H1 (cell line): ENCODE data around the gene AFF1. TPM values are rescaled to one million over a fixed set of nuclear protein-coding genes. Genes with fewer than 3 reads are reported as not detected.

Experiments used
- NRF1 ChIP-seq: IDR thresholded peaks from 2 replicates; pipeline ENCODE4 v1.6.1; 2011; ENCODE audit warnings: mild to moderate bottlenecking, low read depth, low read length, improper control_type of control experiment
- SIX5 ChIP-seq: IDR thresholded peaks from 2 replicates; pipeline ENCODE4 v1.6.1; 2011; ENCODE audit warnings: mild to moderate bottlenecking, low read depth, low read length
- SP4 ChIP-seq: IDR thresholded peaks from 2 replicates; pipeline ENCODE4 v1.6.1; 2012; ENCODE audit warnings: low read length, inconsistent platforms
- TBP ChIP-seq: IDR thresholded peaks from 2 replicates; pipeline ENCODE4 v1.6.1; 2011; ENCODE audit warnings: low read depth, low read length, improper control_type of control experiment
- polyA plus RNA-seq, 7 experiments: library from polyadenylated mRNA; depleted of rRNA in 3 of 7; stranded (reverse) in 5 of 7; unstranded in 2 of 7; fragments of >200 nt in 5 of 7; fragments of 200-250 nt in 2 of 7; gene quantifications; 1 replicate in 5 of 7; 2 replicates in 1 of 7; 4 replicates in 1 of 7; pipeline versions ENCODE4 v1.2.1 to v1.2.3, GENCODE V29; 2011 to 2013; ENCODE audit warnings: missing spikeins in 2 of 7, mixed read lengths in 2 of 7
- total RNA-seq: library from RNA; stranded (reverse); fragmentation: NEBNext Ultra II Directional; extraction: Animal tissue kit (Norgen Biotek cat#: 25700); gene quantifications from 2 replicates; pipeline ENCODE4 v1.2.1, GENCODE V29; 2021
- TF ChIP-seq, protein P1 (sequence below): fragments of 300-600 bp; sonication (generic); IDR thresholded peaks from 2 replicates; pipeline ENCODE4 v1.7.1; 2012; ENCODE audit warnings: low read length, moderate library complexity, mild to moderate bottlenecking, inconsistent platforms; ENCODE audit not compliant: insufficient replicate concordance

AFF1 gene
- total and polyA plus RNA-seq, 2 of the 8 experiments (the other 6 are each of a cell fraction or from before 2014, with no cell fraction given): 14.8 to 85.5 TPM

DNA sequence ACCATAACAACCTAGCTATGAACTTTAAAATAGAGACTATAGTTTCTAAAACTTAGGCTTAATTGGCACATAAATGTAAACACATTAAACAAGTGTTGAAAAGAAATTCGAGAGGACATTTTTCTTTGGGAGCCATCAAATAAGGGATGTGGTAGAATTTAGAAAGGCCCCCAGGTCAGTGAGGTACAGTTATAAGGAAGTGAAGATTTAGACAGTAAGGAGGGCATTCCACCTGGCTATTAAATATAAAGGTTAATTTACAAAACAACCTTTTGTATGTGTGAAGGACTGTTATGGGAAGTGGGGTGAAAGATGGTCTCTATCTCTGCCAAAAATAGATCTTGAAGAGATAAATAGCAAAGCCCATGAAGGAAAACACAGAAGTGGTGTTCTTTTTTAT lies 83.9 kb downstream of the AFF1 start (continued):
- TF ChIP-seq, protein P1, sequence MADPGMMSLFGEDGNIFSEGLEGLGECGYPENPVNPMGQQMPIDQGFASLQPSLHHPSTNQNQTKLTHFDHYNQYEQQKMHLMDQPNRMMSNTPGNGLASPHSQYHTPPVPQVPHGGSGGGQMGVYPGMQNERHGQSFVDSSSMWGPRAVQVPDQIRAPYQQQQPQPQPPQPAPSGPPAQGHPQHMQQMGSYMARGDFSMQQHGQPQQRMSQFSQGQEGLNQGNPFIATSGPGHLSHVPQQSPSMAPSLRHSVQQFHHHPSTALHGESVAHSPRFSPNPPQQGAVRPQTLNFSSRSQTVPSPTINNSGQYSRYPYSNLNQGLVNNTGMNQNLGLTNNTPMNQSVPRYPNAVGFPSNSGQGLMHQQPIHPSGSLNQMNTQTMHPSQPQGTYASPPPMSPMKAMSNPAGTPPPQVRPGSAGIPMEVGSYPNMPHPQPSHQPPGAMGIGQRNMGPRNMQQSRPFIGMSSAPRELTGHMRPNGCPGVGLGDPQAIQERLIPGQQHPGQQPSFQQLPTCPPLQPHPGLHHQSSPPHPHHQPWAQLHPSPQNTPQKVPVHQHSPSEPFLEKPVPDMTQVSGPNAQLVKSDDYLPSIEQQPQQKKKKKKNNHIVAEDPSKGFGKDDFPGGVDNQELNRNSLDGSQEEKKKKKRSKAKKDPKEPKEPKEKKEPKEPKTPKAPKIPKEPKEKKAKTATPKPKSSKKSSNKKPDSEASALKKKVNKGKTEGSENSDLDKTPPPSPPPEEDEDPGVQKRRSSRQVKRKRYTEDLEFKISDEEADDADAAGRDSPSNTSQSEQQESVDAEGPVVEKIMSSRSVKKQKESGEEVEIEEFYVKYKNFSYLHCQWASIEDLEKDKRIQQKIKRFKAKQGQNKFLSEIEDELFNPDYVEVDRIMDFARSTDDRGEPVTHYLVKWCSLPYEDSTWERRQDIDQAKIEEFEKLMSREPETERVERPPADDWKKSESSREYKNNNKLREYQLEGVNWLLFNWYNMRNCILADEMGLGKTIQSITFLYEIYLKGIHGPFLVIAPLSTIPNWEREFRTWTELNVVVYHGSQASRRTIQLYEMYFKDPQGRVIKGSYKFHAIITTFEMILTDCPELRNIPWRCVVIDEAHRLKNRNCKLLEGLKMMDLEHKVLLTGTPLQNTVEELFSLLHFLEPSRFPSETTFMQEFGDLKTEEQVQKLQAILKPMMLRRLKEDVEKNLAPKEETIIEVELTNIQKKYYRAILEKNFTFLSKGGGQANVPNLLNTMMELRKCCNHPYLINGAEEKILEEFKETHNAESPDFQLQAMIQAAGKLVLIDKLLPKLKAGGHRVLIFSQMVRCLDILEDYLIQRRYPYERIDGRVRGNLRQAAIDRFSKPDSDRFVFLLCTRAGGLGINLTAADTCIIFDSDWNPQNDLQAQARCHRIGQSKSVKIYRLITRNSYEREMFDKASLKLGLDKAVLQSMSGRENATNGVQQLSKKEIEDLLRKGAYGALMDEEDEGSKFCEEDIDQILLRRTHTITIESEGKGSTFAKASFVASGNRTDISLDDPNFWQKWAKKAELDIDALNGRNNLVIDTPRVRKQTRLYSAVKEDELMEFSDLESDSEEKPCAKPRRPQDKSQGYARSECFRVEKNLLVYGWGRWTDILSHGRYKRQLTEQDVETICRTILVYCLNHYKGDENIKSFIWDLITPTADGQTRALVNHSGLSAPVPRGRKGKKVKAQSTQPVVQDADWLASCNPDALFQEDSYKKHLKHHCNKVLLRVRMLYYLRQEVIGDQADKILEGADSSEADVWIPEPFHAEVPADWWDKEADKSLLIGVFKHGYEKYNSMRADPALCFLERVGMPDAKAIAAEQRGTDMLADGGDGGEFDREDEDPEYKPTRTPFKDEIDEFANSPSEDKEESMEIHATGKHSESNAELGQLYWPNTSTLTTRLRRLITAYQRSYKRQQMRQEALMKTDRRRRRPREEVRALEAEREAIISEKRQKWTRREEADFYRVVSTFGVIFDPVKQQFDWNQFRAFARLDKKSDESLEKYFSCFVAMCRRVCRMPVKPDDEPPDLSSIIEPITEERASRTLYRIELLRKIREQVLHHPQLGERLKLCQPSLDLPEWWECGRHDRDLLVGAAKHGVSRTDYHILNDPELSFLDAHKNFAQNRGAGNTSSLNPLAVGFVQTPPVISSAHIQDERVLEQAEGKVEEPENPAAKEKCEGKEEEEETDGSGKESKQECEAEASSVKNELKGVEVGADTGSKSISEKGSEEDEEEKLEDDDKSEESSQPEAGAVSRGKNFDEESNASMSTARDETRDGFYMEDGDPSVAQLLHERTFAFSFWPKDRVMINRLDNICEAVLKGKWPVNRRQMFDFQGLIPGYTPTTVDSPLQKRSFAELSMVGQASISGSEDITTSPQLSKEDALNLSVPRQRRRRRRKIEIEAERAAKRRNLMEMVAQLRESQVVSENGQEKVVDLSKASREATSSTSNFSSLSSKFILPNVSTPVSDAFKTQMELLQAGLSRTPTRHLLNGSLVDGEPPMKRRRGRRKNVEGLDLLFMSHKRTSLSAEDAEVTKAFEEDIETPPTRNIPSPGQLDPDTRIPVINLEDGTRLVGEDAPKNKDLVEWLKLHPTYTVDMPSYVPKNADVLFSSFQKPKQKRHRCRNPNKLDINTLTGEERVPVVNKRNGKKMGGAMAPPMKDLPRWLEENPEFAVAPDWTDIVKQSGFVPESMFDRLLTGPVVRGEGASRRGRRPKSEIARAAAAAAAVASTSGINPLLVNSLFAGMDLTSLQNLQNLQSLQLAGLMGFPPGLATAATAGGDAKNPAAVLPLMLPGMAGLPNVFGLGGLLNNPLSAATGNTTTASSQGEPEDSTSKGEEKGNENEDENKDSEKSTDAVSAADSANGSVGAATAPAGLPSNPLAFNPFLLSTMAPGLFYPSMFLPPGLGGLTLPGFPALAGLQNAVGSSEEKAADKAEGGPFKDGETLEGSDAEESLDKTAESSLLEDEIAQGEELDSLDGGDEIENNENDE: no peak
- TF ChIP-seq SP4 (no peak), TBP (no peak), NRF1 (no peak), SIX5 (no peak)
